ENCODE data around the gene STAT6. TPM values are rescaled to one million over a fixed set of nuclear protein-coding genes. Genes with fewer than 3 reads are reported as not detected.
A peak's percentile ranks its signal among the peaks of the same experiment; 100 is the strongest.

Gene STAT6
- total and polyA plus RNA-seq, 4 experiments from 2014 or later, result 78.4 to 424 (median 245) TPM

- Histone ChIP-seq H3K4me3 (ENCODE audit: low read length in 2 of 2) (peak overlapping the region; percentile 90 to 91), H3K4me1 (ENCODE audit: insufficient read depth, low read length) (peaks cover 37% of the 10 kb centered on the region), H3K27ac (ENCODE audit: low read depth, low read length) (peak overlapping the region; percentile 97), H3K9me3 (ENCODE audit: control insufficient read depth in 1 of 2, low read length in 2 of 2) (no peaks in the 10 kb centered on the region), H3K36me3 (ENCODE audit: insufficient read depth, low read length) (peaks cover 3% of the 10 kb centered on the region), H3K27me3 (ENCODE audit: insufficient read depth, low read length) (no peaks in the 10 kb centered on the region)
- peak overlapping the region; percentile 90 to 98 (median 95) for H3K4me3 Mint-ChIP-seq
- peak; percentile 83 to 95 (median 84) for DNase-seq
- no peaks in the 10 kb centered on the region for H3K9me3 Mint-ChIP-seq
- POLR2A ChIA-PET (ENCODE audit: partially characterized antibody), result interaction anchor here (1.0 to 17.6 kb wide), 8 partner anchors 8 to 969 kb away, joined by 3 to 622 read pairs (median 20); partner anchors contain the start of genes NEMP1, STAT6 and ZC3H10
- peak overlapping the region; percentile 98 to 99 (median 99) for H3K27ac Mint-ChIP-seq
- peaks cover 30 to 63% (median 42%) of the 10 kb centered on the region in 4 donors for H3K4me1 Mint-ChIP-seq
- CTCF ChIA-PET (ENCODE audit: partially characterized antibody), result interaction anchor here (8.9 to 11.0 kb wide), 2 partner anchors 15 to 23 kb away, joined by 109 to 184 read pairs; partner anchors contain the start of gene STAT6
- H3K36me3 Mint-ChIP-seq, result peaks cover 0 to 29% of the 10 kb centered on the region in 2 donors
- intact Hi-C loops (cut with micrococcal nuclease), result loop anchor here (1.0 to 5.0 kb wide), 4 partner anchors 23 to 760 kb away; partner anchors contain the start of genes CDK4 and CTDSP2
- H3K27me3 Mint-ChIP-seq, result no peaks in the 10 kb centered on the region
These were observed 24.0 kb downstream of the STAT6 start for GRCh38 chr12:57087010-57087690.

GRCh38 chr12:57086493-57087009, 24.6 kb downstream of the STAT6 start:
- peaks cover under 1% of the 10 kb centered on the region for H3K36me3 ChIP-seq (ENCODE audit: insufficient read depth, low read length)
- ChIA-PET POLR2A (ENCODE audit: partially characterized antibody) (interaction anchor here (1.0 to 17.6 kb wide), 7 partner anchors 8 to 329 kb away, joined by 3 to 622 read pairs (median 33); partner anchors contain the start of genes NEMP1 and STAT6), CTCF (ENCODE audit: partially characterized antibody) (interaction anchor here (8.9 to 11.0 kb wide), 2 partner anchors 15 to 24 kb away, joined by 109 to 184 read pairs; partner anchors contain the start of gene STAT6)
- Mint-ChIP-seq H3K36me3 (peaks cover 0 to 26% of the 10 kb centered on the region in 2 donors), H3K4me3 (peak overlapping the region; percentile 89 to 95 (median 93)), H3K27ac (peak overlapping the region; percentile 94 to 99 (median 98)), H3K9me3 (no peaks in the 10 kb centered on the region), H3K4me1 (peaks cover 28 to 58% (median 39%) of the 10 kb centered on the region in 4 donors), H3K27me3 (no peaks in the 10 kb centered on the region)
- H3K9me3 ChIP-seq (ENCODE audit: control insufficient read depth in 1 of 2, low read length in 2 of 2), result no peaks in the 10 kb centered on the region
- H3K27me3 ChIP-seq (ENCODE audit: insufficient read depth, low read length), result no peaks in the 10 kb centered on the region
- intact Hi-C loops (cut with micrococcal nuclease), result loop anchor here (1.0 to 5.0 kb wide), 4 partner anchors 22 to 761 kb away; partner anchors contain the start of genes CDK4 and CTDSP2
- peak overlapping the region; percentile 97 for H3K27ac ChIP-seq (ENCODE audit: low read depth, low read length)
- H3K4me3 ChIP-seq (ENCODE audit: low read length in 2 of 2), result peak overlapping the region; percentile 62 to 90
- peaks cover 31% of the 10 kb centered on the region for H3K4me1 ChIP-seq (ENCODE audit: insufficient read depth, low read length)
- peak in 4 of 5 donors; percentile 29 to 60 (median 36) for DNase-seq

- Histone ChIP-seq H3K4me1 (ENCODE audit: insufficient read depth, low read length) (peaks cover 26% of the 10 kb centered on the region), H3K4me3 (ENCODE audit: low read length in 2 of 2) (peak overlapping the region; percentile 62 to 90), H3K9me3 (ENCODE audit: control insufficient read depth in 1 of 2, low read length in 2 of 2) (no peaks in the 10 kb centered on the region), H3K27me3 (ENCODE audit: insufficient read depth, low read length) (no peaks in the 10 kb centered on the region), H3K36me3 (ENCODE audit: insufficient read depth, low read length) (no peaks in the 10 kb centered on the region), H3K27ac (ENCODE audit: low read depth, low read length) (peak overlapping the region; percentile 97)
- ChIA-PET POLR2A (ENCODE audit: partially characterized antibody) (interaction anchor here (1.0 to 17.6 kb wide), 5 partner anchors 7 to 24 kb away, joined by 3 to 622 read pairs (median 154); partner anchors contain the start of genes NEMP1 and STAT6), CTCF (ENCODE audit: partially characterized antibody) (interaction anchor here (8.9 to 11.0 kb wide), 2 partner anchors 14 to 24 kb away, joined by 109 to 184 read pairs; partner anchors contain the start of gene STAT6)
- intact Hi-C loops (cut with micrococcal nuclease), result loop anchor here (5.0 kb wide), 3 partner anchors 449 to 761 kb away; partner anchors contain the start of genes CDK4 and CTDSP2
- Mint-ChIP-seq H3K27ac (peak overlapping the region; percentile 94 to 99 (median 98)), H3K27me3 (no peaks in the 10 kb centered on the region), H3K36me3 (peaks cover 0 to 23% of the 10 kb centered on the region in 2 donors), H3K4me1 (peaks cover 28 to 54% (median 36%) of the 10 kb centered on the region in 4 donors), H3K4me3 (peak overlapping the region; percentile 89 to 95 (median 93)), H3K9me3 (no peaks in the 10 kb centered on the region)
- DNase-seq, result peak in 2 of 5 donors; percentile 12 to 33
These were observed 25.1 kb downstream of the STAT6 start for GRCh38 chr12:57085999-57086492.

- intact Hi-C loops (cut with micrococcal nuclease), result no loop called here
- Histone ChIP-seq H3K9me3 (ENCODE audit: control insufficient read depth in 1 of 2, low read length in 2 of 2) (no peaks in the 10 kb centered on the region), H3K36me3 (ENCODE audit: insufficient read depth, low read length) (no peaks in the 10 kb centered on the region), H3K27ac (ENCODE audit: low read depth, low read length) (no peak overlapping the region), H3K4me3 (ENCODE audit: low read length in 2 of 2) (no peak overlapping the region), H3K27me3 (ENCODE audit: insufficient read depth, low read length) (no peaks in the 10 kb centered on the region), H3K4me1 (ENCODE audit: insufficient read depth, low read length) (peaks cover 22% of the 10 kb centered on the region)
- Mint-ChIP-seq H3K27me3 (no peaks in the 10 kb centered on the region), H3K27ac (peak overlapping the region in 1 of 7 donors; percentile 60), H3K9me3 (no peaks in the 10 kb centered on the region), H3K4me1 (peaks cover 17 to 46% (median 27%) of the 10 kb centered on the region in 4 donors), H3K36me3 (peaks cover 0 to 5% of the 10 kb centered on the region in 2 donors), H3K4me3 (peak overlapping the region in 1 of 8 donors; percentile 45)
- POLR2A ChIA-PET (ENCODE audit: partially characterized antibody), result interaction anchor here (1.1 to 9.8 kb wide), 5 partner anchors 9 to 29 kb away, joined by 3 to 284 read pairs (median 33); partner anchors contain the start of genes NAB2 and STAT6
- CTCF ChIA-PET (ENCODE audit: partially characterized antibody), result interaction anchor here (0.7 to 19.9 kb wide), 4 partner anchors 12 to 957 kb away, joined by 3 to 458 read pairs (median 22); partner anchors contain the start of gene STAT6
- no peak for DNase-seq
These were observed 30.3 kb downstream of the STAT6 start for GRCh38 chr12:57080855-57081254.

- intact Hi-C loops (cut with micrococcal nuclease), result loop anchor here (2.0 to 5.0 kb wide), 2 partner anchors 15 to 393 kb away; partner anchors contain the start of gene PTGES3
- no peak overlapping the region for H3K4me3 ChIP-seq (ENCODE audit: low read length in 2 of 2)
- Mint-ChIP-seq H3K9me3 (no peaks in the 10 kb centered on the region), H3K4me3 (peak overlapping the region in 1 of 8 donors; percentile 93), H3K27ac (peak overlapping the region; percentile 86 to 98 (median 96)), H3K4me1 (peaks cover 10 to 37% (median 18%) of the 10 kb centered on the region in 4 donors), H3K27me3 (no peaks in the 10 kb centered on the region), H3K36me3 (peaks cover 0 to 5% of the 10 kb centered on the region in 2 donors)
- CTCF ChIA-PET (ENCODE audit: partially characterized antibody), result interaction anchor here (0.9 to 19.9 kb wide), 7 partner anchors 9 to 44 kb away, joined by 3 to 458 read pairs (median 10); partner anchors contain the start of gene STAT6
- H3K27me3 ChIP-seq (ENCODE audit: insufficient read depth, low read length), result no peaks in the 10 kb centered on the region
- no peaks in the 10 kb centered on the region for H3K9me3 ChIP-seq (ENCODE audit: control insufficient read depth in 1 of 2, low read length in 2 of 2)
- H3K4me1 ChIP-seq (ENCODE audit: insufficient read depth, low read length), result peaks cover 18% of the 10 kb centered on the region
- no peaks in the 10 kb centered on the region for H3K36me3 ChIP-seq (ENCODE audit: insufficient read depth, low read length)
- no peak for DNase-seq
- POLR2A ChIA-PET (ENCODE audit: partially characterized antibody), result interaction anchor here (1.4 to 9.8 kb wide), 8 partner anchors 10 to 44 kb away, joined by 3 to 284 read pairs (median 19); partner anchors contain the start of genes NAB2 and STAT6
- peak overlapping the region; percentile 54 for H3K27ac ChIP-seq (ENCODE audit: low read depth, low read length)
These were observed 31.3 kb downstream of the STAT6 start for GRCh38 chr12:57079821-57080220.

GRCh38 chr12:57078519-57079404, 32.4 kb downstream of the STAT6 start, which contains the start of gene NEMP1:
NEMP1 (minus strand) TSS chr12:57078791; CDS start chr12:57078745, 46 bp downstream.
- peak within 1 kb of the TSS; percentile 73 to 94 for H3K4me3 ChIP-seq (ENCODE audit: low read length in 2 of 2)
- peak; percentile 94 to 100 (median 99) for DNase-seq
- CTCF ChIA-PET (ENCODE audit: partially characterized antibody), result interaction anchor here (0.9 to 19.9 kb wide), 7 partner anchors 8 to 45 kb away, joined by 3 to 458 read pairs (median 10); partner anchors contain the start of gene STAT6

More at GRCh38 chr12:57078519-57079404, 32.4 kb downstream of the STAT6 start, which contains the start of gene NEMP1:
- Histone ChIP-seq H3K27me3 (ENCODE audit: insufficient read depth, low read length) (no peaks in the 10 kb centered on the region), H3K36me3 (ENCODE audit: insufficient read depth, low read length) (no peaks in the 10 kb centered on the region), H3K27ac (ENCODE audit: low read depth, low read length) (peak within 1 kb of the TSS; percentile 75), H3K9me3 (ENCODE audit: control insufficient read depth in 1 of 2, low read length in 2 of 2) (no peaks in the 10 kb centered on the region), H3K4me1 (ENCODE audit: insufficient read depth, low read length) (peaks cover 18% of the 10 kb centered on the region)
- peak within 1 kb of the TSS; percentile 86 to 98 (median 96) for H3K27ac Mint-ChIP-seq
- H3K9me3 Mint-ChIP-seq, result no peaks in the 10 kb centered on the region
- H3K27me3 Mint-ChIP-seq, result no peaks in the 10 kb centered on the region
- H3K4me1 Mint-ChIP-seq, result peaks cover 10 to 37% (median 18%) of the 10 kb centered on the region in 4 donors
- POLR2A ChIA-PET (ENCODE audit: partially characterized antibody), result interaction anchor here (0.7 to 9.8 kb wide), 14 partner anchors 9 to 401 kb away, joined by 3 to 284 read pairs (median 6); partner anchors contain the start of genes ARHGAP9, NAB2, NACA and SHMT2
- peaks cover 0 to 5% of the 10 kb centered on the region in 2 donors for H3K36me3 Mint-ChIP-seq
- intact Hi-C loops (cut with micrococcal nuclease), result loop anchor here (1.0 to 5.0 kb wide), 5 partner anchors 9 to 391 kb away; partner anchors contain the start of genes PTGES3 and STAT6
- peak within 1 kb of the TSS; percentile 92 to 98 (median 94) for H3K4me3 Mint-ChIP-seq
